Measurements from ENCODE around the gene UNC13A. TPM values are rescaled to one million over a fixed set of nuclear protein-coding genes. Genes with fewer than 3 reads are reported as not detected.

The UNC13A gene
- total RNA-seq, 4 donors from 2014 or later: under 0.01 to 0.40 (median 0.15) TPM

GRCh38 chr19:17567940-17568339, 120.2 kb downstream of the UNC13A start:
- Histone ChIP-seq H3K27ac (no peak overlapping the region), H3K4me3 (no peak overlapping the region), H3K36me3 (peaks cover 0 to 100% of the 10 kb centered on the region in 2 donors), H3K9me3 (no peaks in the 10 kb centered on the region), H3K27me3 (no peaks in the 10 kb centered on the region), H3K4me1 (no peaks in the 10 kb centered on the region)
- 100% methylated on average over 1 of the region's 1 CpG; no CpG with 5 or more reads in 1 of the 2 donors for WGBS, 2 donors (ENCODE audit: low coverage in 1 of 2)
- TF ChIP-seq POLR2AphosphoS5 (IDR thresholded peaks at IDR 0.05) (no peak), EP300 (IDR thresholded peaks at IDR 0.05) (no peak), CTCF (IDR thresholded peaks at IDR 0.05) (no peak), POLR2A (IDR thresholded peaks at IDR 0.05) (no peak)
- no peak for ATAC-seq

- H3K36me3 ChIP-seq: peaks cover 0 to 100% of the 10 kb centered on the region in 2 donors
- H3K4me1 ChIP-seq: no peaks in the 10 kb centered on the region
- 38 to 50% methylated on average over 2 to 3 of the region's 3 CpGs for WGBS, 2 donors (ENCODE audit: low coverage in 1 of 2)
- no peak for TF ChIP-seq EP300 (IDR thresholded peaks at IDR 0.05)
- no peak for TF ChIP-seq POLR2A (IDR thresholded peaks at IDR 0.05)
- TF ChIP-seq CTCF (IDR thresholded peaks at IDR 0.05): no peak
- no peak for TF ChIP-seq POLR2AphosphoS5 (IDR thresholded peaks at IDR 0.05)
- no peak overlapping the region for H3K4me3 ChIP-seq
- no peak overlapping the region for H3K27ac ChIP-seq
- H3K27me3 ChIP-seq: no peaks in the 10 kb centered on the region
- ATAC-seq: no peak
- H3K9me3 ChIP-seq: no peaks in the 10 kb centered on the region
These were observed 122.5 kb downstream of the UNC13A start for GRCh38 chr19:17565611-17566010.

GRCh38 chr19:17564781-17565180, 123.4 kb downstream of the UNC13A start:
- H3K9me3 ChIP-seq: no peaks in the 10 kb centered on the region
- H3K27me3 ChIP-seq: no peaks in the 10 kb centered on the region
- WGBS, 2 donors (ENCODE audit: low coverage in 1 of 2): 62 to 69% methylated on average over 4 to 6 of the region's 6 CpGs
- peaks cover 0 to 4% (median 0%) of the 10 kb centered on the region in 3 donors for H3K4me1 ChIP-seq
- H3K36me3 ChIP-seq: peaks cover 0 to 100% of the 10 kb centered on the region in 2 donors
- no peak for ATAC-seq
- no peak overlapping the region for H3K27ac ChIP-seq
- H3K4me3 ChIP-seq: no peak overlapping the region
- TF ChIP-seq EP300 (IDR thresholded peaks at IDR 0.05): no peak
- TF ChIP-seq CTCF (IDR thresholded peaks at IDR 0.05): no peak
- TF ChIP-seq POLR2AphosphoS5 (IDR thresholded peaks at IDR 0.05): no peak
- TF ChIP-seq POLR2A (IDR thresholded peaks at IDR 0.05): no peak

- TF ChIP-seq POLR2AphosphoS5 (IDR thresholded peaks at IDR 0.05) (no peak), POLR2A (IDR thresholded peaks at IDR 0.05) (no peak), EP300 (IDR thresholded peaks at IDR 0.05) (no peak), CTCF (IDR thresholded peaks at IDR 0.05) (no peak)
- WGBS, 2 donors (ENCODE audit: low coverage in 1 of 2): 68 to 73% methylated on average over 7 to 8 of the region's 11 CpGs
These were observed 125.6 kb downstream of the UNC13A start for GRCh38 chr19:17562561-17562960.

GRCh38 chr19:17562097-17562496, 126.1 kb downstream of the UNC13A start:
- H3K9me3 ChIP-seq: no peaks in the 10 kb centered on the region
- H3K4me3 ChIP-seq: no peak overlapping the region
- peaks cover 0 to 100% of the 10 kb centered on the region in 2 donors for H3K36me3 ChIP-seq
- no peak for TF ChIP-seq POLR2AphosphoS5 (IDR thresholded peaks at IDR 0.05)
- TF ChIP-seq EP300 (IDR thresholded peaks at IDR 0.05): no peak
- no peak for TF ChIP-seq POLR2A (IDR thresholded peaks at IDR 0.05)
- TF ChIP-seq CTCF (IDR thresholded peaks at IDR 0.05): no peak
- H3K27me3 ChIP-seq: no peaks in the 10 kb centered on the region
- WGBS, 2 donors (ENCODE audit: low coverage in 1 of 2): 71 to 97% methylated on average over 1 to 3 of the region's 4 CpGs
- peaks cover 0 to 15% (median 0%) of the 10 kb centered on the region in 3 donors for H3K4me1 ChIP-seq
- H3K27ac ChIP-seq: no peak overlapping the region
- no peak for ATAC-seq

More at GRCh38 chr19:17562561-17562960, 125.6 kb downstream of the UNC13A start:
- ATAC-seq: no peak
- peaks cover 0 to 100% of the 10 kb centered on the region in 2 donors for H3K36me3 ChIP-seq
- no peaks in the 10 kb centered on the region for H3K9me3 ChIP-seq
- no peaks in the 10 kb centered on the region for H3K27me3 ChIP-seq
- H3K4me1 ChIP-seq: peaks cover 0 to 10% (median 0%) of the 10 kb centered on the region in 3 donors
- no peak overlapping the region for H3K4me3 ChIP-seq
- no peak overlapping the region for H3K27ac ChIP-seq

Data from gastroesophageal sphincter (tissue), 4 donors.